ENCODE data around the gene SERTM1.

The SERTM1 gene

GRCh38 chr13:36673838-36674326 is at the start of gene SERTM1:
SERTM1 (plus strand) TSS chr13:36674020; CDS start chr13:36695079, 21,059 bp downstream.
- no peak for DNase-seq

- DNase-seq, result no peak
Measured at GRCh38 chr13:36628377-36629056, 45.3 kb upstream of the SERTM1 start.

- no peak for DNase-seq
Measured at GRCh38 chr13:36629057-36629385, 44.8 kb upstream of the SERTM1 start.

DNA sequence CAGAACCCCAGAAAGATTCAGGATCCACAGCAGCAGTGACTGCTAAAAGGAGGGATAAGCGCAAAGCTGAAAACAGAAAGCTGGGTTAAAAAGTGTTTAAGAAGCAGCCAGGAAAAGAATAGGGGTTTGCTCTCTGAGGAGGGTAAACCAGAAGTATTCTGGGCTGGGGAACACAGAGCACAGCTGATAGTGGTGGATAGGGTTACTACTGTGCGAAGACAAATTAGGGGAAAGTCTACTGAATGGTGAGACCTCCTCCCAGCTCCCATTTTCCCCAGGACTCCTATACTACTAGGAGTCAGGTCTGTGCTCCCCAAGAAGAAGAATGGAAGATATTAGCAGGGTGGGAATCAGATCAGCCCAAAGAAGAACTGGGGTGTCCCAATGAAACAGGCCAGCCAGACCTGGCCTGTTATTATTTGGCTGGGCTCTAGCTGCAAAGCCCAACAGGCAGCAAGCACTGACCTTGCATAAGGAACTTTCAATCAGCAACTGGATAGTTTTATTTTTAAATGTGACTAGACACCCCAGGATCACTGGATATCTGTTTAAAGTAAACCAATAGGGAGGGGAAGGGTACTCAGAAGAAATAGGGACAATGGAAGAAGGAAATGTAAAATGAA is 43.5 kb upstream of the SERTM1 start:
- DNase-seq, result no peak

GRCh38 chr13:36639610-36640009 is 34.2 kb upstream of the SERTM1 start:
- no peak for DNase-seq

- DNase-seq, result no peak
Measured at GRCh38 chr13:36650611-36651010, 23.2 kb upstream of the SERTM1 start.

GRCh38 chr13:36665630-36666029 is 8.2 kb upstream of the SERTM1 start:
- DNase-seq, result no peak

GRCh38 chr13:36666477-36667229 is 7.2 kb upstream of the SERTM1 start:
- DNase-seq, result no peak

DNA sequence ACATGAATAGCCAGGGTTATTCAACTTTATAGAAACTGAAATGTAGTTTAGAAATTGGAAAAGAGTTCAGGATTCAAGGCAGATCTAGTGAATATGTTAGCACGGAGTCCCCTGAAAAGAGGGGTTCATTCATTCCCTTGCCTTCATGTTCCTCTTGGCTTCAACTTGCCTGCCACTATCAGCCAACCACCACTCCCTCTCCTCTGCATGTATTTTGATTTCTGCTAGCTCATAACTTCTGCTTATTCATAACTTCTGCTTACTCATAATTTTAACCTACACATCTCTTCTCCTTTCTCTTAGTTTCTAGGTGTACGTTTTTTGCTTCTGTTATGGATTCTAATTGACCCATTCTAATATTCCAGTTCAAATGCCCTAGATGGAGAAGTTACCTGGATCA is 5.5 kb upstream of the SERTM1 start:
- DNase-seq, result no peak

DNA sequence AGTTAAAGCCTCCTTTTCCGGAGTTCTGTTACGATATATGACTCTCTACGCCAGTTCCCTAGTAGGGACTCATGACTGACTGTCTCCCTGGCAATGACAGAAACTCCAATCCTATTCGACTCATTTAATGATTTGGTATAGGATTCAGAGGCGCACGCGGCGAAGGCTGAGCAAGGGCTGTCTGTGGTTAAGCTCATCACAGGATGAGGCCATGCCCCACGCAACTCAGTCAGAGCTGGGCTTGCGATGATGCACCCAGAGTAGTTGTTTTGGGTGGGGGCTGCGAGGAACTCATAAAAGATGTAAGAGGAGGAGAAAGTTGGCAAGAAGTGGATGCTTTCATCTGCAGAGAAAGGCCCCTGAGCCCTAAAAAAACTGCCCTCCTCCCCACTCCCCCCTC is 468 bp upstream of the SERTM1 start:
- DNase-seq, result no peak

DNA sequence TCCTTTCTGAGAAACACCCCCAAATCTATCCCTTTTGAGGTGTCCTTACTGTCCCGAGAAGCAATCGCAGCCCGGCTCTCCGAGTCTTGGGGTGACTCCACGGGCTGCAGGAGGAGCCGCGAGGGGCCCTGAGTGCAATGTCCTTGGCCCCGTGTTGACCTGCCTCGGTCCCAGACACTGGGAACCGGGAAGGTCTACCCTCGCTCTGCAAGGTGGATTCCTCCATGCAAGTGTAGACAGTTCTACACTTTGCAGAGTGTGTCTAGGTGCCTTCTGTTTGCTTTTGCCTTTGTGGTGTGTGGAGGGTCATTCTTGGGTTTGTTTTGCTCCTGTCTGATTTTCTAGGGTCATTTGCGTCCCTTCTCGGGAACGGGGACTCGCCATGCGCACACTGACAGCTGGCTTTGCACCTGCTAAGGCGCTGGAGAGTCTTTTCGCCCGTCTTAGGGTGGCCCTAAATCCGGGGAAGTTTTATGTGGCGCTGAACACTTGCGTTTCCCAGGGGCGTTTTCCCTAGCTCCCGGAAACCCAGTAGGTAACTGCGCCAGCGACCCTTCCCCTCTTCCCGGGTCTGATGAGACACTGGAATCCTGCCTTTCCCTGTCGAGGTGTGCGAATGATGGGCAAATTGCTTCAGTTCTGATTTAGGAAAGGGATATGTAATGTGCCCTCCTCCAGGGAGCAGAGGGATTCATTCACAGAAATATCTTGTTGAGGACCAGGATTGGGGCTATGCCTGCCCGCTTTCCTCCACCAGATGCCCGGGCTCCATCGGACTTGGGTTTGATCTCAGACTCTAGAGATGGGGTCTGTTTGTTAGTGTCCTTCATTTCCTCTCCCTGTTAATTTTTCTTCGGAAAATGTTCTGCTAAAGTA is 755 bp downstream of the SERTM1 start:
- DNase-seq, result no peak

- DNase-seq, result no peak
Measured at GRCh38 chr13:36675213-36675536, 1.4 kb downstream of the SERTM1 start.

DNA sequence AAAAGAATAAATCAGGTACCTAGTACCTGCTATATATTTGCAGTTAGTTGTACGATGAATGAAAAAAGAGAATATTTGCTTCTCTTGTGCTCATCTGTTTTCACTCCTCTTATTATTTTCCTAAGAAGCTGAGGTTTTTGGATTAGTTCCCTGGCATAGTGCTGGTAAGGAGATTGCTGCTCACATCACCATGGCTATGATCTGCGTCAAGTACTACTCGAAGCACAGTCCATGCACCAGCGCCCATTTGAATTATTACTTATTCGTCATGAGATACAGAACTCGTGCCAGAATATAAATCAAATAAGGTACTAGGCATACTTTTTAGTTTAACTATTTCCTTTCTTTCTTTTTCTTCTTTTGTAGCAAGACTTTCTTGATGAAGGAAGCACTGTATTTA is 7.1 kb downstream of the SERTM1 start:
- DNase-seq, result no peak

DNA sequence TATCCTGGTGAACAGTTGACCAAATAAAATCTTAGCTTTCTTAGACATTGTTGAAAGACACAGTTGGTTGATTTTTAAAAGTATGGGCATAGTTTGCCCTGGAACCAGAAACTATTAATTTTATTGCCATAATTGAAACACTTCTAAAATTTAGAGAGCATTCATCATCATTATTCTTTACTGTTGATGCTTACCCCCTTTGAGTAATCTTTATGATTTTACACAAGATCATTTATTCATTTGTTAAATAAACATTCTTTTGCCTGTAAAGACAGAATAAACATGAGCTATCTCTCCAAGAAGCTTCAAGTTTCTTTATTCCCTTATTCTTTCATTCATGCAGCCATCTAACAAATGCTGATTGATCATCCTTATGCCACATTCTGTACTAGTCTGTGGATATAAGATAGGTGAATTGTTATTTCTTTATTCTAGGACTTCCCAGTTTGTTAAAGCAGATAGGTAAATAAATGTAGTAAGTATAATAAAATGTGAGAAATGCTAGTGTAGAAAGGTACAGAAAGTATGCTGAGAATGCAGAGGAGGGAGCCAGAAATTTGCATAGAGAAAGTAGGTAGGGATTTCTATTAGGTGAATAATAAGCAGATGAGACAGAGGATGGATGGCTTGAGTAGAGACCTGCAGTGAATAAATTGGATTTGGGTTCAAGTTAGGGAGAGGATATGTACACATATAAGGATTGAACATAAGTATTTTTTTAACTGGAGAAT is 8.2 kb downstream of the SERTM1 start:
- no peak for DNase-seq

GRCh38 chr13:36683701-36684100 is 9.9 kb downstream of the SERTM1 start:
- no peak for DNase-seq

DNA sequence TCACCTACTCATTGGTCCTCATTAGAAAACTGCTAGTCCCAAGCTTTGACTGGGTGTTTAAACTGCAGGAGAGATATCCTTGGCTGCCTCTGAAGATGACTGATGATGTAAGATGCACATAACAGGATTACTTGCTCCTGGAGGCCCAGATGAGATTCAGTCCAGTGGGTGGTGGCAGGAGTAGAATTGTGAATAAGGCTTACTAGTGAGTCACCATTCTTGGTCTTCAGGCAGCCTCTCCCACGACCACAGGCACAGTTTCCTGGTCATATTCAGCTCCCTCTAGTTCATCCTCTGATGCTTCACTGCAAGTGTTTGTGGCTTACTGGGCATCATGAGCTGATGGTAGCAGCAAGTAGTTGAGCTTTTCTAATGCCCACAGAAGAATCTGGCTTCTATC is 12.1 kb downstream of the SERTM1 start:
- no peak for DNase-seq

GRCh38 chr13:36696410-36697010 is 22.7 kb downstream of the SERTM1 start:
- DNase-seq, result no peak

GRCh38 chr13:36700170-36700569 is 26.4 kb downstream of the SERTM1 start:
- no peak for DNase-seq

DNA sequence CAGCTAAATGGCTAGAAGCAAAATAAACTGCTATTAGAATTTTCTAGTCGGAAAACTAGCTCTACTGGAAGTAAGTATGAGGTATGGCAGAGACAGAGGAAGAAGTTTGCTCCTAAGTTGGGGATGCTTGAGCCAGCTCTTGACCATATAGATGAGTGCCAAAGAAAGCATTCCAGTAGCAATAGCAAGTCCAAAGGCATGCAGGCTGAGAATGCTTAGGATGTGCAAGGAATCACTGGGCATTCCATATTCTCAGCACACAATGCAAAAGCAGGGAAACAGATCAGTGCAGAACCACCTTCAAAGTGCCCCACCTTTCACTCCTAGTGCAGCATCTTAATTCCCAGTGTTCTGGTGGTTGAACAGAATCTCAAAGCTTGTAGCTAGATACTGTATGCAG is 32.9 kb downstream of the SERTM1 start:
- no peak for DNase-seq

DNA sequence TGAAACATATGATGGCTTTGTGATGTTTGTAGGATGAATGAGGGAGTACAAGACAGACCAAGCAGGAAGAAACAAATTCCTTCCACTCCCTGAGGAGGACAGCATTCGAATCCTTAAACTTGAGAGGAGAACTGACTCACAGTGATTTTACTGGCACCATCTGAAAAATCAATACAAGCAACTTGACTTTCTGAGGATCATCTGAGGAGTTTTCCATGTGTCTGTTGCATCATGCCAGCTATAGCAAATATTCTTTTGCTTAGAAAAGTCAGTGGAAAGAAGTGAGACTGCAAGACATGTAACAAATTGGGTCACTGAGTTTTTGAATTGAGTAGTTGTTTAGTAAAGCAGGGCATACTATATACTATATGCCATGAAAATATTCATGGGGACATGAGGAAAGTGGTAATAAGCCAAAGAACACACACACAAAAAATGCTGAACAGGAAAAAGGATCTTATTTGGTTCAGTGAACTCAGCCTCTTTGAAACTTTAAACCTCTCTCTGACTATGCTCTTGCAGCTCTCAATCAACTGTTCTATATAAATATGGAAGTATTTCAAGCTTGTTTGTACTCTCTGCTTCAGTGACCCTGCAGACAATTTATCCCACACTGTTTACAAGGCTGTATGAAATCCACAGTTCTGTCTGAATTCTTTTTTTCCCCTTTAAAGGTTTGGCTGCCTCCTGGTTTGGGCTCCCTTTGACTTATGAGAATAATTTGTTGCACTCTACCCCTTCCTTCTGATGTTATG is 35.5 kb downstream of the SERTM1 start:
- DNase-seq, result no peak

DNA sequence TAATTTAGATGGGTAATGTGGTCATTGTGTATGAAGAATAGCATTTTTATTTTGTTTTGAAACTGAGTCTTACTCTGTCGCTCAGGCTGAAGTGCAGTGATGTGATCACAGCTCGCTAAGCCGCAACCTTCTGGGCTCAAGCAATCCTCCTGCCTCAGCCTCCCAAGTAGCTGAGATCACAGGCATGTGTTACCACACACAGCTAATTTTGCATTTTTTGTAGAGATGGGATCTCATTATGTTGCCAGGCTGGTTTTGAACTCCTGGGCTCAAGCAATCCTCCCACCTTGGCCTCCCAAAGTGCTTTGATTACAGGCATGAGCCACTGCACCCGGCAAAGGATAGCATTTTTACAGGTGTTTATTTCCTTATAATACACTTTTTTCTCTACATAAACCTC is 36.6 kb downstream of the SERTM1 start:
- no peak for DNase-seq

All from stimulated activated naive CD4-positive, alpha-beta T cell treated with Interleukin-2 at 50 U/mL for 16 hours (primary cell).